Lower leg skin (tissue), 3 donors: ENCODE data around the gene SORBS2.

Source experiments
- CTCF ChIP-seq, 3 donors: fragments of 450-650 bp; IDR thresholded peaks; one replicate each; pipeline ENCODE4 v1.5.1; 2016; ENCODE audit warnings: antibody characterized with exemption in 3 of 3, mild to moderate bottlenecking in 3 of 3, moderate library complexity in 2 of 3
- POLR2A ChIP-seq, 2 donors: fragments of 450-650 bp; IDR thresholded peaks; one replicate each; pipeline ENCODE4 v1.6.1; 2016 to 2017; ENCODE audit warnings: antibody characterized with exemption in 2 of 2, mild to moderate bottlenecking in 1 of 2, moderate library complexity in 1 of 2

GRCh38 chr4:185793716-185794115, 18.3 kb downstream of the SORBS2 start:
- TF ChIP-seq CTCF (IDR thresholded peaks at IDR 0.05) (no peak), POLR2A (IDR thresholded peaks at IDR 0.05) (no peak)
